Medulla oblongata (tissue), 1 donor: ENCODE data around the gene FAM20C.
"Not testable (repeated sequence)": the region's sequence is repeated elsewhere in the genome, so short reads cannot be mapped to it uniquely, and the experiment has no call there.

Experiments
- DNase-seq: peaks from one replicate; pipeline ENCODE4 v3.0.0-alpha.2; 2015; ENCODE audit errors: extremely low spot score

Gene FAM20C

GRCh38 chr7:191105-191980, 1.0 kb upstream of the FAM20C start:
- DNase-seq: peak; percentile 34

GRCh38 chr7:192701-193480, 520 bp downstream of the FAM20C start:
- no peak for DNase-seq

- DNase-seq: peak; percentile 20
Observed at GRCh38 chr7:193481-194251, 1.3 kb downstream of the FAM20C start.

GRCh38 chr7:194252-195009, 2.1 kb downstream of the FAM20C start:
- DNase-seq: no peak

GRCh38 chr7:195010-195829, 2.8 kb downstream of the FAM20C start:
- no peak for DNase-seq

GRCh38 chr7:195830-196128, 3.4 kb downstream of the FAM20C start:
- no peak for DNase-seq

GRCh38 chr7:196283-196682, 3.9 kb downstream of the FAM20C start:
- DNase-seq: no peak

GRCh38 chr7:196778-197321, 4.5 kb downstream of the FAM20C start:
- DNase-seq: no peak

- DNase-seq: no peak
Observed at GRCh38 chr7:197413-198335, 5.3 kb downstream of the FAM20C start.

- DNase-seq: no peak
Observed at GRCh38 chr7:199483-200249, 7.3 kb downstream of the FAM20C start.

GRCh38 chr7:200290-200689, 7.9 kb downstream of the FAM20C start:
- DNase-seq: no peak

GRCh38 chr7:200704-201103, 8.3 kb downstream of the FAM20C start:
- no peak for DNase-seq

- no peak for DNase-seq
Observed at GRCh38 chr7:204326-204725, 12.0 kb downstream of the FAM20C start.

- no peak for DNase-seq
Observed at GRCh38 chr7:205115-206010, 13.0 kb downstream of the FAM20C start.

- not testable (repeated sequence) for DNase-seq
Observed at GRCh38 chr7:206351-206750, 14.0 kb downstream of the FAM20C start.

GRCh38 chr7:207418-208129, 15.2 kb downstream of the FAM20C start:
- no peak for DNase-seq

- no peak for DNase-seq
Observed at GRCh38 chr7:208130-208673, 15.8 kb downstream of the FAM20C start.
